HG02943 (cell line): Measurements from ENCODE around the gene C12orf57.

ENCODE experiments used
- ATAC-seq: cut with Tn5 transposase; IDR thresholded peaks from one replicate; pipeline ENCODE4 v1.9.1; 2021; ENCODE audit warnings: mild to moderate bottlenecking, low read depth, moderate library complexity; ENCODE audit not compliant: unreplicated experiment

Gene C12orf57

GRCh38 chr12:6952121-6952862, 8.5 kb downstream of the C12orf57 start:
- no peak for ATAC-seq

- no peak for ATAC-seq
These were observed 9.1 kb downstream of the C12orf57 start for GRCh38 chr12:6952863-6953441.

- peak; percentile 43 for ATAC-seq
These were observed 9.9 kb downstream of the C12orf57 start for GRCh38 chr12:6953442-6954315.

GRCh38 chr12:6954316-6955107, 10.7 kb downstream of the C12orf57 start:
- no peak for ATAC-seq

GRCh38 chr12:6955108-6956020, 11.5 kb downstream of the C12orf57 start:
- no peak for ATAC-seq

- no peak for ATAC-seq
These were observed 12.4 kb downstream of the C12orf57 start for GRCh38 chr12:6956021-6956727.

GRCh38 chr12:6957151-6957701, 13.4 kb downstream of the C12orf57 start:
- no peak for ATAC-seq

- ATAC-seq: no peak
These were observed 14.2 kb downstream of the C12orf57 start for GRCh38 chr12:6957741-6958608.

- no peak for ATAC-seq
These were observed 14.8 kb downstream of the C12orf57 start for GRCh38 chr12:6958609-6959057.

GRCh38 chr12:6959058-6959804, 15.4 kb downstream of the C12orf57 start:
- peak; percentile 58 for ATAC-seq

- no peak for ATAC-seq
These were observed 16.2 kb downstream of the C12orf57 start for GRCh38 chr12:6959805-6960592.

- ATAC-seq: no peak
These were observed 16.9 kb downstream of the C12orf57 start for GRCh38 chr12:6960593-6961277.

GRCh38 chr12:6961278-6961694, 17.5 kb downstream of the C12orf57 start:
- no peak for ATAC-seq

GRCh38 chr12:6961695-6962284, 18.0 kb downstream of the C12orf57 start:
- ATAC-seq: no peak
